Measurements from ENCODE around the gene DTYMK.

GRCh38 chr2:241720099-241720498 is 33.5 kb upstream of the DTYMK start:
- TF ChIP-seq CTCF (IDR thresholded peaks at IDR 0.05) (no peak), SMAD4 (CRISPR knock-in tag; IDR thresholded peaks at IDR 0.05) (no peak), USF2 (CRISPR knock-in tag; IDR thresholded peaks at IDR 0.05) (no peak), E2F5 (CRISPR knock-in tag; IDR thresholded peaks at IDR 0.05) (no peak), ETV6 (CRISPR knock-in tag; IDR thresholded peaks at IDR 0.05) (no peak), SP1 (CRISPR knock-in tag; conservative IDR thresholded peaks at IDR 0.05) (no peak), ARID4B (CRISPR knock-in tag; IDR thresholded peaks at IDR 0.05; ENCODE audit: borderline replicate concordance) (no peak), MAX (CRISPR knock-in tag; IDR thresholded peaks at IDR 0.05) (no peak), ELF4 (CRISPR knock-in tag; IDR thresholded peaks at IDR 0.05; ENCODE audit: low read depth) (no peak), ZNF232 (CRISPR knock-in tag; IDR thresholded peaks at IDR 0.05) (no peak), USF1 (CRISPR knock-in tag; IDR thresholded peaks at IDR 0.05) (no peak), TP53 (CRISPR knock-in tag; IDR thresholded peaks at IDR 0.05) (no peak), E2F4 (CRISPR knock-in tag; IDR thresholded peaks at IDR 0.05; ENCODE audit: borderline replicate concordance, low read depth) (no peak), TCF7 (CRISPR knock-in tag; IDR thresholded peaks at IDR 0.05; ENCODE audit: low read depth) (no peak)
